GM19025 (cell line): ENCODE measurements around the gene DLG2.

ENCODE experiments used
- ATAC-seq: cut with Tn5 transposase; IDR thresholded peaks from one replicate; pipeline ENCODE4 v1.9.1; 2021; ENCODE audit warnings: mild to moderate bottlenecking, low read depth, moderate library complexity; ENCODE audit not compliant: unreplicated experiment

The DLG2 gene

GRCh38 chr11:83510530-83511460 lies 2116.3 kb downstream of the DLG2 start:
- ATAC-seq: no peak

- ATAC-seq: no peak
These were observed 2118.3 kb downstream of the DLG2 start for GRCh38 chr11:83508804-83509203.

- ATAC-seq: no peak
These were observed 2125.1 kb downstream of the DLG2 start for GRCh38 chr11:83502041-83502440.

- no peak for ATAC-seq
These were observed 2133.2 kb downstream of the DLG2 start for GRCh38 chr11:83493917-83494316.

- ATAC-seq: no peak
These were observed 2134.1 kb downstream of the DLG2 start for GRCh38 chr11:83493034-83493433.

- no peak for ATAC-seq
These were observed 2143.3 kb downstream of the DLG2 start for GRCh38 chr11:83483808-83484207.

- no peak for ATAC-seq
These were observed 2146.3 kb downstream of the DLG2 start for GRCh38 chr11:83480811-83481210.

- ATAC-seq: no peak
These were observed 2146.9 kb downstream of the DLG2 start for GRCh38 chr11:83480251-83480650.

GRCh38 chr11:83477772-83478171 lies 2149.4 kb downstream of the DLG2 start:
- ATAC-seq: no peak

- ATAC-seq: no peak
These were observed 2151.4 kb downstream of the DLG2 start for GRCh38 chr11:83475760-83476159.

- ATAC-seq: no peak
These were observed 2153.4 kb downstream of the DLG2 start for GRCh38 chr11:83473743-83474142.

- no peak for ATAC-seq
These were observed 2154.3 kb downstream of the DLG2 start for GRCh38 chr11:83472806-83473205.

- no peak for ATAC-seq
These were observed 2155.1 kb downstream of the DLG2 start for GRCh38 chr11:83471831-83472727.

GRCh38 chr11:83467837-83468236 lies 2159.3 kb downstream of the DLG2 start:
- ATAC-seq: no peak

- ATAC-seq: no peak
These were observed 2162.8 kb downstream of the DLG2 start for GRCh38 chr11:83464160-83464944.

- ATAC-seq: no peak
These were observed 2167.3 kb downstream of the DLG2 start for GRCh38 chr11:83459798-83460197.

- no peak for ATAC-seq
These were observed 2170.6 kb downstream of the DLG2 start for GRCh38 chr11:83456566-83456965.

GRCh38 chr11:83456075-83456474 lies 2171.1 kb downstream of the DLG2 start:
- ATAC-seq: no peak

GRCh38 chr11:83455356-83455755 lies 2171.8 kb downstream of the DLG2 start:
- ATAC-seq: no peak

- no peak for ATAC-seq
These were observed 2172.5 kb downstream of the DLG2 start for GRCh38 chr11:83454674-83455073.
